ENCODE data around the gene SEC23A.

The SEC23A gene

GRCh38 chr14:39071096-39071495 is 31.9 kb downstream of the SEC23A start:
- TF ChIP-seq CREB1 (IDR thresholded peaks at IDR 0.05; ENCODE audit: low read depth) = no peak
- no peak for TF ChIP-seq YY1 (IDR thresholded peaks at IDR 0.05; ENCODE audit: low read depth)
- TF ChIP-seq EP300 (IDR thresholded peaks at IDR 0.05; ENCODE audit: borderline replicate concordance) = no peak
- no peak for TF ChIP-seq MAX (IDR thresholded peaks at IDR 0.05)
- no peak for TF ChIP-seq NFIC (IDR thresholded peaks at IDR 0.05)
- TF ChIP-seq, protein P1, sequence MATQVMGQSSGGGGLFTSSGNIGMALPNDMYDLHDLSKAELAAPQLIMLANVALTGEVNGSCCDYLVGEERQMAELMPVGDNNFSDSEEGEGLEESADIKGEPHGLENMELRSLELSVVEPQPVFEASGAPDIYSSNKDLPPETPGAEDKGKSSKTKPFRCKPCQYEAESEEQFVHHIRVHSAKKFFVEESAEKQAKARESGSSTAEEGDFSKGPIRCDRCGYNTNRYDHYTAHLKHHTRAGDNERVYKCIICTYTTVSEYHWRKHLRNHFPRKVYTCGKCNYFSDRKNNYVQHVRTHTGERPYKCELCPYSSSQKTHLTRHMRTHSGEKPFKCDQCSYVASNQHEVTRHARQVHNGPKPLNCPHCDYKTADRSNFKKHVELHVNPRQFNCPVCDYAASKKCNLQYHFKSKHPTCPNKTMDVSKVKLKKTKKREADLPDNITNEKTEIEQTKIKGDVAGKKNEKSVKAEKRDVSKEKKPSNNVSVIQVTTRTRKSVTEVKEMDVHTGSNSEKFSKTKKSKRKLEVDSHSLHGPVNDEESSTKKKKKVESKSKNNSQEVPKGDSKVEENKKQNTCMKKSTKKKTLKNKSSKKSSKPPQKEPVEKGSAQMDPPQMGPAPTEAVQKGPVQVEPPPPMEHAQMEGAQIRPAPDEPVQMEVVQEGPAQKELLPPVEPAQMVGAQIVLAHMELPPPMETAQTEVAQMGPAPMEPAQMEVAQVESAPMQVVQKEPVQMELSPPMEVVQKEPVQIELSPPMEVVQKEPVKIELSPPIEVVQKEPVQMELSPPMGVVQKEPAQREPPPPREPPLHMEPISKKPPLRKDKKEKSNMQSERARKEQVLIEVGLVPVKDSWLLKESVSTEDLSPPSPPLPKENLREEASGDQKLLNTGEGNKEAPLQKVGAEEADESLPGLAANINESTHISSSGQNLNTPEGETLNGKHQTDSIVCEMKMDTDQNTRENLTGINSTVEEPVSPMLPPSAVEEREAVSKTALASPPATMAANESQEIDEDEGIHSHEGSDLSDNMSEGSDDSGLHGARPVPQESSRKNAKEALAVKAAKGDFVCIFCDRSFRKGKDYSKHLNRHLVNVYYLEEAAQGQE (IDR thresholded peaks at IDR 0.05; ENCODE audit: low read depth) = no peak
- no peak for TF ChIP-seq CEBPB (IDR thresholded peaks at IDR 0.05)

DNA sequence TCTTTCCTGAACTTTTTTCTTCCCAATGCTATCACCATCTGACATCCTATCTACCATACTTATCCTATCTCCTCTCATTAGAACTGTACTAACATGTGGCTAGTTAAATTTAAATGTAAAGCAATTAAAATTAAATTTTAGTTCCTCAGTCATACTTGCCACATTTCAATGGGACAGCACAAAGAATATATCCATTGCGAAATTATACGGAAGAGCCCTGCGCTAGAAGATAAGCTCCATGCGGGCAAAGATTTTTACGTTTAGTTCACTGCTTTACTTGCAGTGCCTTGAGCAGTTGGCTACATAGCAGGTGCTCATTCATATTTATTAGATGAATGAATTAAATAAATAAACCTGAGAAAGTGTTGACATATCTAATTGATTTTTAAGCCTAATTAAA is 33.1 kb downstream of the SEC23A start:
- TF ChIP-seq EP300 (IDR thresholded peaks at IDR 0.05; ENCODE audit: borderline replicate concordance) (no peak), RAD21 (IDR thresholded peaks at IDR 0.05; ENCODE audit: low read depth) (no peak), NFIC (IDR thresholded peaks at IDR 0.05) (no peak), CREB1 (IDR thresholded peaks at IDR 0.05; ENCODE audit: low read depth) (no peak), TCF12 (IDR thresholded peaks at IDR 0.05; ENCODE audit: low read depth) (no peak)

DNA sequence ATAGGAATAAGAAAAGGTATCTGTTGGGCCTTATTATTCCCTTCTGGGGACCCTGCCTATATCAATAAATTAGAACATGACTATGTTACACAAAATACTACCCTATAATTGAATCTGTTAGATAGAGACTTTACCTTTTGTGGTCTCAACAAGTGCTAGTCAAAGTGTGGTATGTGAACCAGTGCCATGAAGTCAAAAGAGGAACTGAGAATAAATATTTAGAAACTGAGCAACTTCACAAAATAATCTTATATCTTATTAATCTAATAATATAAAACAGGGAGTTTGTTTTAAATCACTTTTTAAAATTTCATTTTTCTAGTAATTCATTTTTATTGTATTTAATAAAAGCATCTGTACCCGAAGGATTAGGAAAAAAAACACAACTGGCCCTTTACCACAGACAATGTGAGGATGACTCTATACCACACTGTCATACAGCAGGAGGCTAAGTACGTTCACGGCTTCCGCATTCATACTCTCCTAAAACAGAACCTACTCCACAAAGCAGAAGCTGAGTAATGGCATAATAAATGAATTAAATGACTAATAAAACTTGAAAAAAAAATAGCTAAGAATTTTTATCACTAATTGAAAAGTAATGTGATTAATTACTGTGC is 42.1 kb downstream of the SEC23A start:
- TF ChIP-seq YY1 (IDR thresholded peaks at IDR 0.05; ENCODE audit: low read depth) = no peak
- TF ChIP-seq TEAD4 (IDR thresholded peaks at IDR 0.05) = no peak
- TF ChIP-seq, protein P2, sequence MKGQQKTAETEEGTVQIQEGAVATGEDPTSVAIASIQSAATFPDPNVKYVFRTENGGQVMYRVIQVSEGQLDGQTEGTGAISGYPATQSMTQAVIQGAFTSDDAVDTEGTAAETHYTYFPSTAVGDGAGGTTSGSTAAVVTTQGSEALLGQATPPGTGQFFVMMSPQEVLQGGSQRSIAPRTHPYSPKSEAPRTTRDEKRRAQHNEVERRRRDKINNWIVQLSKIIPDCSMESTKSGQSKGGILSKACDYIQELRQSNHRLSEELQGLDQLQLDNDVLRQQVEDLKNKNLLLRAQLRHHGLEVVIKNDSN (IDR thresholded peaks at IDR 0.05) = no peak
- no peak for TF ChIP-seq TCF12 (IDR thresholded peaks at IDR 0.05; ENCODE audit: low read depth)
- TF ChIP-seq CREB1 (IDR thresholded peaks at IDR 0.05; ENCODE audit: low read depth) = no peak
- TF ChIP-seq NFIC (IDR thresholded peaks at IDR 0.05) = no peak
- no peak for TF ChIP-seq RAD21 (IDR thresholded peaks at IDR 0.05; ENCODE audit: low read depth)
- TF ChIP-seq TAF1 (IDR thresholded peaks at IDR 0.05; ENCODE audit: low read depth) = no peak
- TF ChIP-seq, protein P1 (IDR thresholded peaks at IDR 0.05; ENCODE audit: low read depth) = no peak

DNA sequence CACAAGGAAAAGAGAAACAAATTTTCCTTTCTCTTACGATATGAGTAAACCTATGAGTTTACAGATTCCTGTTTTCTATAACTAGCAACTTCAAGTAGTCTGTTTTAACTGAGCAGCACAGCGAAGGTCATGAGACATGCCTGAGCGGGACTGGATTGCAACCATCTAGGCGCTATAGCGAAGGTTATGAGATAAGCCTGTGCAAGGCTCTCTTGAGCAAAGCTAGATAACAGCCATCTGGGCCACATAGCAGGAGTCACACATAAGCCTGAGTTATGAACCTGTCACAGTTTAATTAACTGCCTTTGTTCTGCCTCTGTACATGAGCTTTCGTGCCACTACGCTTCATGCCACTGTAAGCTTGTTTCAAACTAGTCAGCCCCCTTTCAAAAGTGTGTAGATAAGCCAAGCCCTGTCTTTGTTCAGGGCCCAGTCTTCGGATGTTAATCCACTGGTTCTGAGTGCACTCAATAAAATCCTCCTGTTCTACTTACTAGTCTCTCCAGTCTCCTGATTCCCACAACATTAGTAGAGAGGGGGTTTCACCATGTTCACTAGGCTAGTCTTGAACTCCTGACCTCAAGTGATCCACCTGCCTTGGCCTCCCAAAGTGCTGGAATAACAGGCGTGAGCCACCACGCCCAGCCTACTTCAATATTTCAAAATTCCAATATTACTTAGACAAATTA is 47.1 kb downstream of the SEC23A start:
- TF ChIP-seq, protein P2 (IDR thresholded peaks at IDR 0.05) = 0 out of 2 replicates have a peak, but pooled peaks have one; percentile 24
- no peak for TF ChIP-seq CEBPB (IDR thresholded peaks at IDR 0.05)
- TF ChIP-seq CREB1 (IDR thresholded peaks at IDR 0.05; ENCODE audit: low read depth) = no peak

- TF ChIP-seq MAX (IDR thresholded peaks at IDR 0.05) (no peak), NFIC (IDR thresholded peaks at IDR 0.05) (no peak), CEBPB (IDR thresholded peaks at IDR 0.05) (no peak), TAF1 (IDR thresholded peaks at IDR 0.05; ENCODE audit: low read depth) (no peak), EP300 (IDR thresholded peaks at IDR 0.05; ENCODE audit: borderline replicate concordance) (no peak), TCF12 (IDR thresholded peaks at IDR 0.05; ENCODE audit: low read depth) (no peak), ZBTB7A (IDR thresholded peaks at IDR 0.05; ENCODE audit: low read depth) (no peak), RAD21 (IDR thresholded peaks at IDR 0.05; ENCODE audit: low read depth) (no peak), YY1 (IDR thresholded peaks at IDR 0.05; ENCODE audit: low read depth) (no peak)
- TF ChIP-seq, protein P1 (IDR thresholded peaks at IDR 0.05; ENCODE audit: low read depth) = no peak
- TF ChIP-seq, protein P2 (IDR thresholded peaks at IDR 0.05) = no peak
These were observed 52.6 kb downstream of the SEC23A start for GRCh38 chr14:39050389-39050788.

Measured in Ishikawa (cell line).